Cerebellar cortex (tissue), 1 donor: ENCODE measurements around the gene MYL10.

Source experiments
- DNase-seq: peaks from one replicate; pipeline ENCODE4 v3.0.0-alpha.2; 2015; ENCODE audit warnings: low spot score

MYL10 gene

DNA sequence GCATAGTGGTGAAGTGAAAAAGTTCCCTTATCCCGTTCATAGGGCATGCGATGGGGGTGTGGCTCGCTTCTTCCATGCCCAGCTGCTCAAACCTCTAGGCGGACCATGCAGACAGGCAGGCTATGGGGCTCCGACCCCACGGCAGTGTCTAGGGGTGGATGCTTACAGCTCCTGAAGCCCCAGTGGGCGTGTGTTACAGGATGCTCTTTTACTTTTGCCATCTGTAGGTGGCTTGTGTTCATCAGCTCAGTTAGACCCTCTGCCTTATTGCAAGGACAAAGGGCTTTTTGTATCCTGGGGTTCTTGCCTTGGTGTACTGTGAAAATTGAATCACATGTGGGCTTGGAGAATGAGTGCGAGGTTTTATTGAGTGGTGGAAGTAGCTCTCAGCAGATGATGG, at the start of gene MYL10:
Gene MYL10 (minus strand): TSS at position 126 of the 400 bp plus-strand sequence. CDS start 178 bp downstream, outside the sequence.
- DNase-seq: no peak

GRCh38 chr7:101678658-101679057, 49.6 kb upstream of the MYL10 start:
- DNase-seq: no peak

GRCh38 chr7:101677797-101678479, 48.8 kb upstream of the MYL10 start:
- DNase-seq: no peak

DNA sequence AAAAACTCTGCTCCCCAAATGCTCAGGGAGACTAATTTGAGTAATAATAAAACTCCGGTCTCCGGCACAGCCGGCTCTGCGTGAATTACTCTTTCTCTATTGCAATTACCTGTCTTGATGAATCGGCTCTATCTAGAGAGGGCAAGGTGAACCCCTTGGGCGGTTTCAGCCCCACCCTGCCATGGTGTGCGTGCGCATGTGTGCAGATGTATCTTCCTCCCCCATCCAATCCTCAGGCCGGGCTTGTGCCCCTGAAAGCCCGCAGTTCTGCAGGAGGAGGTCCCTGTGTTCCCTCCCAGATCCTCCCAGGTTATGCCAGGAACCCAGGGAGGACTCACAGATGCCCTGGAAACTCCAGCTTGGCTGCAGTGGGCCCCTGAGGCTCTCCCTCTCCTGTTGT, 48.3 kb upstream of the MYL10 start:
- no peak for DNase-seq

DNA sequence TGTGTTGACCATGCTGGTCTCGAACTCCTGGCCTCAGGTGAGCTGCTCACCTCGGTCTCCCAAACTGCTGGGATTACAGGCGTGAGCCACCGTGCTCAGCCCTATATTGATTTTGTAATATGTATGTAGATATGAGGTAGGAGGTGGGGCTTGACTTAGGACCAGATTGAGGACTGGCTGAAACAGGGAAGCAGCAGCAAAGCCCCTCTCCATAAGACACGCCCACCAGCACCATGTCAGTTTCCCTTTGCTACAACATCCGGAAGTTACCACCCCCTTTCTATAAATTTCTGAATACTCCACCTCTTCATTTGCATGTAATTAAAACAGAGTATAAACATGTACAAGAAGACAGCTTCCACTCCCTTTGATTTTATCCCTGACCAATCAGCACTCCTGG, 47.9 kb upstream of the MYL10 start:
- DNase-seq: no peak

DNA sequence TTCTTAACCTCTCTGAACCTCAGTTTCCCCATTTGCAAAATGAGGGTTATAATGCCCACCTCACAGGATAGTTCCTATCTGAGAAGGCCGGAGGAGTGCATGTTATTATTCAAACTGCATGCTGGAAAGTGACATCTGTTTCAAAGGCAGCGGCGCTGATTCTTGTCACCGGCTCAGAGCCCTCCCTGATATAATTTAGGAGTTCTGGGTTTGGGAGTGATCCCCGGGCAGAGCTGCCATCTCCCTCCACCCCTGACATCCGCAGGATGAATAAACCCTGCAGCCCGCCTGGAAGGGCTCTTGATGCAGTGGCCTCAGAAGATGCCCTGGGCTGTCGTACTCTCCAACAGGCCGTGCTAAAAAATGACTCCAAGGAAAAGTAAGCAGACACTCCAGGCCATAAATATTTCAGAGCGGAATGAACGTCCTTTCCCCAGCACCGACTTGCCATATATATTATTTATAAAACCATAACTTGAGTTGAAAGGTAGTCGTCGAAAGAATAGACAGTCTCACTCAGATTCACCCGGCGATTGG, 47.0 kb upstream of the MYL10 start:
- DNase-seq: no peak

GRCh38 chr7:101674439-101674838, 45.3 kb upstream of the MYL10 start:
- DNase-seq: no peak

DNA sequence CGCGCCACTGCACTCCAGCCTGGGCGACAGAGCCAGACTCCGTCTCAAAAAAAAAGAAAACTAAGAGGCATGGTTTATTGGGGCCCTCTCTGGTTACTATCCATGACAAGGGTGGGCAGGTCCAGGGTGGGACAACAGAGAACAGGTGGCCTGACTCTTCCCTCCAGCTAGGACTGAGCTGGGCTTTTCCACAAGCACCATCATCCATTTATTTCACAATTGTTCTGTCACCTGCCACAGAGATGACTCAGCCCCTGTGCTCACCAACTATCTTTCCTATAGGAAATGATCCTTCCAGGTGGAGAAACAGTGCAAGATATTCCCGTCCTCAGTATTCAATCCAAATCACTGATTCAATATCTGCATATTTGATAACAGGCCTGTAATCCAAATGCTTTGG, 44.9 kb upstream of the MYL10 start:
- no peak for DNase-seq

- no peak for DNase-seq
Measured at GRCh38 chr7:101673315-101673714, 44.2 kb upstream of the MYL10 start.

DNA sequence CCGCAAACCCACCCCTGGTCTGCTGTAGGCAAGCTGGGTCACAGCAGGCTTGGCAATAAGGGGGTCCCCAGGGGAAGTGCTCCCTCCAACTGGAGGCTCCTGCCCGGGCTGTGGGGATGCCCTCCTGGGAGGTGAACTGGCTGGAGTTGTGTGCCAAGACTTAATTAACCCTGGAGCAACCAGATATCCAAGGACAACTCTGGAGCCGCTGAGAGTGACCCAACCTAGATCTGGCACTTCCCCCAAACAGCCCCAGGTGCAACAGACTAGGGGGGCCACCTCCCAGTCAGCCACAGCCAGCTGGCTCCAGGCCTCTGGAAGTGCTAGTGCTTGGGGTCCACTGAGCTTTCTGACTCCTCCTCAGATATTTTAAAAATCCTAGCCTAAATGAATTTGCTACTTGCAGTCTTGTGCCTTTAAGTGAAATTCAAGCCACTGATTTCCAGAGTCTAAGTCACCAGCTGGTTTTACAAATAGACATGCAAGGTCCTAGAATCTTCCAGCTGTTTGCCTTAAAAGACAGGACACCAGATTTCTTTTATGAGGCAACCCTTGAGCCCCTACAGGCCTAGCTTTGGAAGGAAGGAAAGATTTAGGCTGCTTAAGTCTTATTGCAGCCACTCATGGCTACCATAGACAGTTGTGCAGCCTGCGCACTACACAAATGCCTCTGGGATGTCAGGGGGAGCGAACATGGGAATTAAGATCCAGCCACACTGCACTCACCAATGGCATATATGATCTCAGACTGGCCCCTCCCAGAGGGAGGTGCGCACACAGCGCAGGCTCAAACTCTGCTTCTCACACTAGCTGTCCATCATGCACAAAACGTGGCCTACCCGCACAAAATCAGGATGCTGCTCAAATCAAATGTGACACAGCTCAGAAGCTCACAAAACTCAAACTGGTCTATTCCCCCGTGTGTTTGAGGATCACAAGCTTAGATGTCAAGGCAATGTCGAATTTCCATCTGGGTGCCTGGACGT, 42.6 kb upstream of the MYL10 start:
- no peak for DNase-seq

- DNase-seq: no peak
Measured at GRCh38 chr7:101669307-101669706, 40.2 kb upstream of the MYL10 start.

DNA sequence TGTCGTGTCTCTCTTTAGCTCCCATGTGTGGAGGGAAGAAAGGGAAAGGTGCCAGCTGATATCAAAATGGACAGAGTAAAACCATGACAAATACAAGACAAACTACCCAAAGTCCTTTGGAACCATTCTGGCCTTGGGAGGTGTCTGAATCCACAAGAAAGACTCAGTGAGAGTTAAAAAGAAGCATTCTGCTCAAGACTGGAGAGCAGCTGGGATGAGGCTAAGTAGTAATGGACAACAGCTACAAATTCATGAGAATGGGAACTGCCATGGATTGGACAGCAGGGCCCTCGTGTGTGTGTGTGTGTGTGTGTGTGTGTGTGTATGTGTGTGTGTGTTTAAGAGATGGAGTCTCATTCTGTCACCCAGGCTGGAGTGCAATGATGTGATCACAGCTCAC, 39.6 kb upstream of the MYL10 start:
- no peak for DNase-seq

DNA sequence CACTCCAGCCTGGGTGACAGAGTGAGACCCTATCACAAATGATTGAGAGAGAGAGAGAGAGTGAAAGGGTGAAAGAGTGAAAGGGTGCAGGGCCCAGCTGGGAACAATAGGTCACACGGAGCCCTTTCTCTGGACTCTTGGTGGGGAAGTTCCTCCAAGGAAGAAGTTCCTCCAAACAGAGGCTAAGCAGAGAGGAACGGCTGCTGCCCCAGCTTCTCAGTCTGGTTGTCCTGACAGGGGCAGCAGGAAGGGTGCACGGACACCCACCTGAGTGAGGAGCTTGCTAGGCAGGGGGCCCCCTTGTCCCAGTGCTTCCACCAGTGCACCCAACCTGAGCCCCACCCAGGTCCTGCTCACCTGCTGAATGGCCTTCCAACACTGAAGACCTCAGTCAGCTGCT, 38.8 kb upstream of the MYL10 start:
- DNase-seq: no peak

GRCh38 chr7:101667399-101667798, 38.3 kb upstream of the MYL10 start:
- no peak for DNase-seq

- DNase-seq: no peak
Measured at GRCh38 chr7:101666741-101667140, 37.6 kb upstream of the MYL10 start.

DNA sequence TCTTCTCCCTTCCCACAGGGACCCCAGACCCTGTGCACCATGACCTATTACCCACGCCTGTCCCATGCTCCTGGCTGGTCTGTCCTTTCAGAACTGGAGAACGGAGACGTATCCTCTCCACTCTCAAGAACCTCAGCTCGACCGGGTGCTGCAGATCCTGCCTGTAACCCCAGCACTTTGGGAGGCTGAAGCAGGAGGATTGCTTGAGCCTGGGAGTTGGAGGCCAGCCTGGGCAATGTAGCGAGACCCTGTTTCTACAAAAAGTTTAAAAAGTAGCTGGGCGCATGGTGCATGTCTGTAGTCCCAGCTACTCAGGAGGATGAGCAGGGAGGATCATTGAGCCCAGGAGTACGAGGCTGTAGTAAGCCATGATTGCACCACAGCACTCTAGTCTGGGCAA, 37.2 kb upstream of the MYL10 start:
- no peak for DNase-seq

DNA sequence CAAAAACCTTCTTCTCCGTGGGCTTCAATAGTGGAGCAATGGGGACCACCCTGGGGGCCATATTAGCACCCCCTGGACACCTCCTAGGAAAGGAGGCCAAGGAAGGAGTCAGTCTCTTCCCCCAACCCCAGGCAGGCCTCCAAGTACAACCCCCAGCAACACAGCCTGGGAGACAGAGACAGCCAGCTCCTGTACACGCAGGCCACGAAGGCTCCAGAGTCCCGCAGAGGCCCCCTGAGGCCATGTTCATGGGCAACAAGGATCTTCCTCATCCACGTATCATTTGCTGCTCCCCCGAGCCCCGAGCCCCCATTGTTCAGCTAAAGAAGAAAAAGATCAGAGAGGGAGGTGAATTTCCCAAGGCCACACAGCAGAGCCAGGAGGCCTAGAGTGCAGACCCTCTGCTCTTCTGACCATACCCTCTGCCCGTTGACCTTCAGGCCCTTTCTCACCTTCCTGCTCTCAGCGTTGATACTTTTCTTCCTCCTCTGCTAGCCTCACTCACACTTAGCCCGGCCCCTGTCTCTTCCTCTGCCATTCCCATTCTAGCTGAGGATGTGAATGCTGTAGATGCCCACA, 35.9 kb upstream of the MYL10 start:
- no peak for DNase-seq

- DNase-seq: no peak
Measured at GRCh38 chr7:101664436-101664835, 35.3 kb upstream of the MYL10 start.

- DNase-seq: no peak
Measured at GRCh38 chr7:101663747-101664146, 34.7 kb upstream of the MYL10 start.

DNA sequence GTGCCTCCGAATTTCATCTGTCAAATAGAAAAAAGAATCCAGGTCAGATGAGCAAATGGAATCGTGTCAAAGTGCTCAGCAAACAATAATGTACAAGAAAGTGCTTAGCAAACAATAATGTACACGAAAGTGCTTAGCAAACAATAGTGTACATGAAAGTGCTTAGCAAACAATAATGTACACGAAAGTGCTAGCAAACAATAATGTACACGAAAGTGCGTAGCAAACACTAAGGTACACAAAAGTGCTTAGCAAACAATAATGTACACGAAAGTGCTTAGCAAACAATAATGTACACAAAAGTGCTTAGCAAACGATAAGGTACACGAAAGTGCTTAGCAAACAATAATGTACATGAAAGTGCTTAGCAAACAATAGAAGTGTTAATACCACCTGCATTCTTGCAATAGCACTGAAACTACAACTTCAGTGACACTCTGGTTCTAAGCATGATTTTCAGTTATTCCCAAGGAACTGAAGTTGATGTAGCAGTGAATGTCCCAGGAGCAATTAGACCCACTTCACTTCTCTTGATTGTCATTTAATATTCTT, 33.4 kb upstream of the MYL10 start:
- DNase-seq: no peak

GRCh38 chr7:101659706-101660105, 30.6 kb upstream of the MYL10 start:
- no peak for DNase-seq

DNA sequence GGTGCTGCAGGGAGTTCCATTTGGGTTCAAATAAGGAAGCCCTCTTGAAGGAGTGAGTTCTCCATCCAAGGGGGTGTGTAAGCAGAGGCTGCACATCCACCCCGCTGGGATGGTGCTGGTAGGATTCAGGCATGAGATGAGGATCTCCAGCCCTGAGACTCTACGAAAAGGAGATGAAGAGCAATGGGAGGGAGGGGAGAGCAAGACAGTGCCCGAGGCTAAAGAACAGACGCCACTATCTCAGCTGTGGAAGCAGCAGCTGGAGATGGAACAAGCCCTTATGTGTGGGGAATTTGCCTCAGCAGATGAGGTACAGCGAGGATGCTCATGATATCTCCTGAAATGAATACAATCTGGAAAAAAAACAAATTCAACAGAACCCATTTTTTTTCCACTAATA, 28.1 kb upstream of the MYL10 start:
- DNase-seq: no peak
